GM21619 (cell line): ENCODE results near the gene RSPO4.

Source experiments
- ATAC-seq: cut with Tn5 transposase; IDR thresholded peaks from one replicate; pipeline ENCODE4 v1.9.1; 2021; ENCODE audit not compliant: unreplicated experiment

RSPO4 gene

GRCh38 chr20:944774-945410 is 57.2 kb downstream of the RSPO4 start:
- ATAC-seq, result no peak

- no peak for ATAC-seq
These were observed 58.0 kb downstream of the RSPO4 start for GRCh38 chr20:944148-944547.

GRCh38 chr20:942611-943010 is 59.5 kb downstream of the RSPO4 start:
- ATAC-seq, result no peak

- no peak for ATAC-seq
These were observed 61.2 kb downstream of the RSPO4 start for GRCh38 chr20:940926-941325.

GRCh38 chr20:939606-940005 is 62.5 kb downstream of the RSPO4 start:
- ATAC-seq, result no peak

GRCh38 chr20:934186-934840 is 67.8 kb downstream of the RSPO4 start:
- no peak for ATAC-seq

- ATAC-seq, result no peak
These were observed 69.1 kb downstream of the RSPO4 start for GRCh38 chr20:933029-933428.

- ATAC-seq, result no peak
These were observed 70.7 kb downstream of the RSPO4 start for GRCh38 chr20:931401-931800.

- ATAC-seq, result no peak
These were observed 75.4 kb downstream of the RSPO4 start for GRCh38 chr20:926670-927069.

GRCh38 chr20:925516-925915 is 76.6 kb downstream of the RSPO4 start:
- ATAC-seq, result no peak

GRCh38 chr20:924639-925038 is 77.5 kb downstream of the RSPO4 start:
- ATAC-seq, result no peak

GRCh38 chr20:922781-923180 is 79.3 kb downstream of the RSPO4 start:
- ATAC-seq, result no peak

GRCh38 chr20:921068-921467 is 81.0 kb downstream of the RSPO4 start:
- no peak for ATAC-seq

GRCh38 chr20:920311-920710 is 81.8 kb downstream of the RSPO4 start:
- no peak for ATAC-seq

- ATAC-seq, result no peak
These were observed 82.6 kb downstream of the RSPO4 start for GRCh38 chr20:919491-919916.

- no peak for ATAC-seq
These were observed 84.7 kb downstream of the RSPO4 start for GRCh38 chr20:917416-917815.

- ATAC-seq, result no peak
These were observed 85.3 kb downstream of the RSPO4 start for GRCh38 chr20:916825-917224.

GRCh38 chr20:916125-916799 is 85.8 kb downstream of the RSPO4 start, which contains the start of gene ANGPT4:
Gene ANGPT4, minus strand, starts transcription at chr20:916334. Its CDS starts 120 bp downstream, at chr20:916214.
- ATAC-seq, result no peak

- no peak for ATAC-seq
These were observed 87.2 kb downstream of the RSPO4 start for GRCh38 chr20:914727-915498.

GRCh38 chr20:913306-913849 is 88.7 kb downstream of the RSPO4 start:
- ATAC-seq, result no peak
